ENCODE results near the gene F10.

DNA sequence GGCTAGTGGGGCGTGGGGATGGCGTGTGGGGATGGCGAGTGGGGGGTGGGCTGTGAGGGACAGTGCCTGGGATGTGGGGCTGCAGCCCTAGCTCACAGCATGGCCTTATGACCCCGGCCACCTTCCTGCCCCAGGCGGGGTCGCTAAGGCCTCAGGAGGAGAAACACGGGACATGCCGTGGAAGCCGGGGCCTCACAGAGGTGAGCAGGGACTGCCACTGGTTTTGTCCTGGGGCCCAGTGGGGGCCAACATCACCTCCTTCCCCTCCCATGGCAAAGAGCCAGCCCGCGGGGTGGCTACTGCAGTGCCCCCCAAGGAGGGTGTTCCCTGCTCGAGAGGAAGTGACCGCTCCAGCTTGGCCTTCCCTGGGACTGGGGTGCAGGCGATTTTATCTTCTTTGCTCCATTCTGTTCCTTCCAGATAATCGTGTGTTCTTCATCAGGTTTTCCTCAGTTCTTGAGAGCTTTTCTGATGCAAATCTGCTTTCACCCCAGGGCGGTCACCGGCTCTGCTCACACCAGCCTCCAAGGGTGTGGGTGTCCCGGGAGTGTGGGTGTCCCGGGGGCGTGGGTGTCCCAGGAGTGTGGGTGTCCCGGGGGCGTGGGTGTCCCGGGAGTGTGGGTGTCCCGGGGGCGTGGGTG, 15.8 kb upstream of the F10 start:
- TF ChIP-seq, protein P1, sequence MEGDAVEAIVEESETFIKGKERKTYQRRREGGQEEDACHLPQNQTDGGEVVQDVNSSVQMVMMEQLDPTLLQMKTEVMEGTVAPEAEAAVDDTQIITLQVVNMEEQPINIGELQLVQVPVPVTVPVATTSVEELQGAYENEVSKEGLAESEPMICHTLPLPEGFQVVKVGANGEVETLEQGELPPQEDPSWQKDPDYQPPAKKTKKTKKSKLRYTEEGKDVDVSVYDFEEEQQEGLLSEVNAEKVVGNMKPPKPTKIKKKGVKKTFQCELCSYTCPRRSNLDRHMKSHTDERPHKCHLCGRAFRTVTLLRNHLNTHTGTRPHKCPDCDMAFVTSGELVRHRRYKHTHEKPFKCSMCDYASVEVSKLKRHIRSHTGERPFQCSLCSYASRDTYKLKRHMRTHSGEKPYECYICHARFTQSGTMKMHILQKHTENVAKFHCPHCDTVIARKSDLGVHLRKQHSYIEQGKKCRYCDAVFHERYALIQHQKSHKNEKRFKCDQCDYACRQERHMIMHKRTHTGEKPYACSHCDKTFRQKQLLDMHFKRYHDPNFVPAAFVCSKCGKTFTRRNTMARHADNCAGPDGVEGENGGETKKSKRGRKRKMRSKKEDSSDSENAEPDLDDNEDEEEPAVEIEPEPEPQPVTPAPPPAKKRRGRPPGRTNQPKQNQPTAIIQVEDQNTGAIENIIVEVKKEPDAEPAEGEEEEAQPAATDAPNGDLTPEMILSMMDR (conservative IDR thresholded peaks at IDR 0.05; ENCODE audit: low read length) = no peak
- TF ChIP-seq EZH2phosphoT487 (IDR thresholded peaks at IDR 0.05; ENCODE audit: borderline replicate concordance, low read depth, low read length) = no peak

Measured in OCI-LY7 (cell line).